GM21737 (cell line): ENCODE results near the gene CEP57L1.
"Not testable (repeated sequence)": the region's sequence is repeated elsewhere in the genome, so short reads cannot be mapped to it uniquely, and the experiment has no call there.

ENCODE experiments used
- ATAC-seq: cut with Tn5 transposase; IDR thresholded peaks from one replicate; pipeline ENCODE4 v1.9.1; 2021; ENCODE audit warnings: mild to moderate bottlenecking, moderate library complexity; ENCODE audit not compliant: unreplicated experiment

Gene CEP57L1

GRCh38 chr6:109167562-109167961 is 72.3 kb downstream of the CEP57L1 start:
- ATAC-seq: no peak

GRCh38 chr6:109170333-109170732 is 75.0 kb downstream of the CEP57L1 start:
- no peak for ATAC-seq

GRCh38 chr6:109172101-109172746 is 76.9 kb downstream of the CEP57L1 start:
- no peak for ATAC-seq

GRCh38 chr6:109174916-109175315 is 79.6 kb downstream of the CEP57L1 start:
- ATAC-seq: no peak

GRCh38 chr6:109178921-109179320 is 83.6 kb downstream of the CEP57L1 start:
- ATAC-seq: no peak

GRCh38 chr6:109179507-109179906 is 84.2 kb downstream of the CEP57L1 start:
- ATAC-seq: no peak

- no peak for ATAC-seq
Observed at GRCh38 chr6:109182578-109182977, 87.3 kb downstream of the CEP57L1 start.

- ATAC-seq: no peak
Observed at GRCh38 chr6:109183109-109183650, 87.9 kb downstream of the CEP57L1 start.

- ATAC-seq: no peak
Observed at GRCh38 chr6:109184638-109185037, 89.3 kb downstream of the CEP57L1 start.

GRCh38 chr6:109186012-109186411 is 90.7 kb downstream of the CEP57L1 start:
- ATAC-seq: no peak

- ATAC-seq: no peak
Observed at GRCh38 chr6:109187399-109188114, 92.2 kb downstream of the CEP57L1 start.

GRCh38 chr6:109188115-109188411 is 92.8 kb downstream of the CEP57L1 start:
- no peak for ATAC-seq

GRCh38 chr6:109191368-109191767 is 96.1 kb downstream of the CEP57L1 start:
- not testable (repeated sequence) for ATAC-seq

- no peak for ATAC-seq
Observed at GRCh38 chr6:109192865-109193264, 97.6 kb downstream of the CEP57L1 start.

GRCh38 chr6:109194880-109195279 is 99.6 kb downstream of the CEP57L1 start:
- ATAC-seq: no peak

GRCh38 chr6:109197061-109197460 is 101.8 kb downstream of the CEP57L1 start:
- ATAC-seq: no peak

GRCh38 chr6:109202409-109203264 is 107.3 kb downstream of the CEP57L1 start:
- no peak for ATAC-seq

GRCh38 chr6:109204511-109204910 is 109.2 kb downstream of the CEP57L1 start:
- no peak for ATAC-seq

- no peak for ATAC-seq
Observed at GRCh38 chr6:109212683-109213082, 117.4 kb downstream of the CEP57L1 start.
